Putamen (tissue), 1 donor: Measurements from ENCODE around the gene ARL15.
"Not testable (repeated sequence)": the region's sequence is repeated elsewhere in the genome, so short reads cannot be mapped to it uniquely, and the experiment has no call there.

Source experiments
- DNase-seq: peaks from one replicate; pipeline ENCODE4 v3.0.0-alpha.2; 2016; ENCODE audit warnings: low spot score

Gene ARL15

DNA sequence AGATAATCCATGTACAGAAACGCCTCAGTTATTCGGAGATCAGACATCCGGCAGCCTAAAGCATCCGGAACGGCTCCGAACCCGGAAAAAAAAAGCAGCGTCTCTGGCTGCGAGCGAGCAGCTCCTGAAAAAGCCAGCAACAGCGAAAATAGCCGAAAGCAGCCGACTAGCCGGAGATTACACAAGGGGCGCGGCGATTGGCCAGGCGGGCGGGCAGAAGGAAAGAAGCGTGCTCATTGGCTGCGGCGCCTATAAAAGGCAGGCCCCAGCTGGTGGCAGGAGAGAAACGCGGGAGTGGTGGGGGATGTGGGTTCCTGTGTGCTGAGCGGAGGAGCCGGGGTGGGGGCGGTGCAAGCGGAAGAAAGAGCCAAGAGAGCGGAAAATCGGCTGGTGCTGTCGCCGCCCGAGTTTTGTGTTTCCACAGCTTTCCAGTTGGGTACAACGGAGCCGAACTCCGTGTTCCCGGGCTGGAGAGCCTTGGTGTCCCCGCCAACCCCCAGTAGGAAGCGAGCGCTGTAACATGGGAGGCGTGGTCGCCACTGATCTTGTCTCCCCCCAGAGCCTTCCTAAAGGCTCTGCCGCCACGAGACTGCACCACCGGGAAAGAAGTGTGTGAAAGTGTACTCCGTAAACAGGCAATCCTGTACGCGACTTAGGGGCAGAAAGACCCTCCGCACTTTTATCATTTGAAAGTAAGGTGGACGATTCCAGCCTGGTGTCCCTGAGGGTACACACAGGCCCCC is at the start of gene ARL15:
Gene ARL15 (minus strand): TSS at position 141 of the 743 bp plus-strand sequence.
- DNase-seq: peak; percentile 98

DNA sequence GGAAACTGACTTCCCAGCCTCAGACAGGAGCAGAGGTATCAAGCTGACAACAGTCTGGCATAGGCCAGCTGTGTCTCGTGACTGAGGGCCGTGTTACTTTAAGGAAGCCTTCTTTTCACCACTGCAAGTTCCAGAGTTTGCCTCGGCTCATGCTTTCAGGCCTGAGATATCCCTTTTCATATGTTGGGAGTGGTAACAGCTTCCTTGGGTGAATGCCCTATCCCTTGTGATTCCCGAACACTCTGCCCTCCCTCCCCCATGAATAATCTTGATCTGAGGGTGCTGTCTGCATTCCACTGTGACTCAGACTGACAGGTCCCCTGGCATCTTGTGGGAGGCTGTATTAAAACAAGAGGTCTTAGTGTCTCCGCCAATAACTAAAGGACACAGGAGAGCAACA is 49.7 kb upstream of the ARL15 start:
- no peak for DNase-seq

- no peak for DNase-seq
Measured at GRCh38 chr5:54357408-54358058, 47.2 kb upstream of the ARL15 start.

GRCh38 chr5:54353933-54354564 is 43.7 kb upstream of the ARL15 start:
- DNase-seq: not testable (repeated sequence)

DNA sequence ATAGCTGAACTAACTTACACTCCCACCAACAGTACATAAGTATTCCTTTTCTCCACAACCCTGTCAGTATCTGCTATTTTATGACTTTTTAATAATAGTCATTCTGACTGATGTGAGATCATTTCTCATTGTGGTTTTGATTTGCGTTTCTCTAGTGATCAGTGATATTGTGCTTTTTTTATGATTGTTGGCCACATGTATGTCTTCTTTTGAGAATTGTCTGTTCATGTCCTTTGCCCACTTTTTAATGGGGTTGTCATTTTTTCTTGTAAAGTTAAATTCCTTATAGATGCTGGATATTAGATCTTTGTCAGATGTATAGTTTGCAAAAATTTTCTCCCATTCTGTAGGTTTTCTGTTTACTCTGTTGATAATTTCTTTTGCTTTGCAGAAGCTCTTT is 42.2 kb upstream of the ARL15 start:
- not testable (repeated sequence) for DNase-seq

GRCh38 chr5:54347221-54347865 is 37.0 kb upstream of the ARL15 start:
- no peak for DNase-seq

GRCh38 chr5:54344653-54345052 is 34.3 kb upstream of the ARL15 start:
- no peak for DNase-seq

DNA sequence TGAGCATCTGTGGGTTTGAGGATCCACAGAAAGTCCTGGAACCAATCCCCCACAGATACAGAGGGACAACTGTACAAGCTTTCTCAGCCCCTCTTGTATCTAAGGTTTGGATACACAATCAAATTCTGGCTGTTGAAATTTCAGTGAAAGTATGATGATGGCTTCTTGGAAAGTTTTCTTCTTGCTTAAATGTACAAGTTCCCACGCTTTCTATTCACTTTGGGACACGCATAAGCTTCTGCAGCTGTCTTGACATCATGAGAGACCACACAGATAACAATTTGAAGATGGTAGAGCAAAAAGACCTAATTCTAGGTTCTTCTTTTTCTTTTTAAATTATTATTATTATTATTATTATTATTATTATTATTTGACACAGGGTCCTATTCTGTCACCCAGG is 31.6 kb upstream of the ARL15 start:
- no peak for DNase-seq

GRCh38 chr5:54337523-54337922 is 27.1 kb upstream of the ARL15 start:
- DNase-seq: no peak

DNA sequence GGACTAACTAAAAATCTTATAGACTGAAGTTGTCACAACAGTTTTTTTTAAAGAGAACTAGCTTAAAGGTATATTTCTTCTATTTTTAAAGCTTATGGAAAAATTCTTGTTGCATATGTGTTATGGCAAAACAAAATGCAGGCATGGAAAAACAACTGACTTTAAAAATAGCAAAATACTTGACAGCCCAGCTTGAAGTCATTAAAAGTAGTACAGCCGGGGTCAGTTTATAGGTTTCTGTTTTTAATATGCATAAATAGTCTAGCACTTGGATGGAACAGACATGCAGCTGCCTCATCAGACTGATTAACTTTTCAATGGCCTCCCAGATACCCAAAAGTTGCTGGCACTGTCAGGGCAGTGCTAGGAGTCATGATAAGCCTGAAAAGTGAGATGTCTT is 22.3 kb upstream of the ARL15 start:
- DNase-seq: no peak

GRCh38 chr5:54329731-54330709 is 19.6 kb upstream of the ARL15 start:
- DNase-seq: no peak

DNA sequence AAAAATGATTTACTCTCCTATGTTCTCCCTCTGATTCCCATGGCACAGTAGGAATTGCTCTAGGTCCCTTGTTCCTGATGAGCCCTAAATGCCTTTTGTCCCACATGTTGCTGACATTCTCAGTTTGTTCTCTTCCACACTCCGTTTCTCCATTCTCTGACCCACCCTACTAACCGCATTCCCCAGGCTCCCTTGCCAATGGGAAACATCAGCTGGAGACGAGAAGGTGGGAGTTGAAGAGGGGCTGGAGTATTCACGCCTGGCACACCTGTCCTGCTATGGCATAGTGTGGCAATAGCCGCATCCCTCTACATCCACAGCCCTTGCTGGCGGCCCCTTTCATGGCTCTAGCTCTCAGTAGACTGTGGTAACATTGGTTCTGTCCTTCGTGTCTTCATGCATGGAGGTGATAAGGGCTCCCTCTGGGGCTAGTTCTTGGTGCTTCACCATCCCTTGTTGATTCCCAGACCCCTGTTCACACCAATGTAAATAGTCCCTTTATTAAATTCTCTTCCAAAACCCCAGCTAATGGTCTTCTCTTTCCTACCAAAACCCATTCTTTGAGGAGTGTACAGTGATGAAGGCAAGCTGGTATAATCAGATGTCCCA is 16.4 kb upstream of the ARL15 start:
- DNase-seq: no peak

DNA sequence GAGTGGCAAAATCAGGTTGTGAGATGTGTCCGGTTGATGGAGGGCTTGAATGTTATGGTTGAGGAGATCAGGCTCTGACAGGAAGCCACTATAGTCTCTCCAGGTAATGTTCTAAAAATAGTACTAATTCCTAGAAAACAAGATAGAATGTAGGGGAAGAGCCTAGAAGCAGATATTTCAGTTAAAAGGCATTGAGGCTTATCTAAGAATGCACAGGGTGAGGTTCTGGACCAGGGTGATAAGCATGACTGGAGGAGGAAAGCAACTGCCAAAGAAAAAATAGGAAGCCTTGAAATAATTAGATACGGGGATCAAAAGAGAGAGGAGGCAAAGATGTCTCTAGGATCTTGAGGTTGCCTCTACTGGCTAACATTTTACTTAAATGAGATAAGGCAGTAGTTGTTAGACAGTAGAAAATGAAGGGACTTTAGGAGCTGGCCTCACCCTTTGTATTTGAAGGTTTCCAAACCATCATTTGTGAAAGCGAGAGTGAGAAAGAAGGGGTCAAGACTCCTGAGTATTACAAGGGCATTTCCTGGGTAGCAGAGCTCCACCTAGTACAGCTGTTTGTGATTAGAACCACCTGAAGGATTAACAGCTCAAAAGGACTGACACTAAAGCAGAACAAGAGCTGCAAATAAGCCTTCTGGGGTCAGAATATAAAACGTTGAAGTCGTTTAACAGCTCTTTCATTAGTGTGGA is 15.4 kb upstream of the ARL15 start:
- DNase-seq: no peak

GRCh38 chr5:54325272-54325609 is 14.9 kb upstream of the ARL15 start:
- DNase-seq: no peak

- DNase-seq: peak; percentile 76
Measured at GRCh38 chr5:54324651-54325271, 14.4 kb upstream of the ARL15 start.

- no peak for DNase-seq
Measured at GRCh38 chr5:54323495-54323894, 13.1 kb upstream of the ARL15 start.

- no peak for DNase-seq
Measured at GRCh38 chr5:54320256-54320655, 9.9 kb upstream of the ARL15 start.

DNA sequence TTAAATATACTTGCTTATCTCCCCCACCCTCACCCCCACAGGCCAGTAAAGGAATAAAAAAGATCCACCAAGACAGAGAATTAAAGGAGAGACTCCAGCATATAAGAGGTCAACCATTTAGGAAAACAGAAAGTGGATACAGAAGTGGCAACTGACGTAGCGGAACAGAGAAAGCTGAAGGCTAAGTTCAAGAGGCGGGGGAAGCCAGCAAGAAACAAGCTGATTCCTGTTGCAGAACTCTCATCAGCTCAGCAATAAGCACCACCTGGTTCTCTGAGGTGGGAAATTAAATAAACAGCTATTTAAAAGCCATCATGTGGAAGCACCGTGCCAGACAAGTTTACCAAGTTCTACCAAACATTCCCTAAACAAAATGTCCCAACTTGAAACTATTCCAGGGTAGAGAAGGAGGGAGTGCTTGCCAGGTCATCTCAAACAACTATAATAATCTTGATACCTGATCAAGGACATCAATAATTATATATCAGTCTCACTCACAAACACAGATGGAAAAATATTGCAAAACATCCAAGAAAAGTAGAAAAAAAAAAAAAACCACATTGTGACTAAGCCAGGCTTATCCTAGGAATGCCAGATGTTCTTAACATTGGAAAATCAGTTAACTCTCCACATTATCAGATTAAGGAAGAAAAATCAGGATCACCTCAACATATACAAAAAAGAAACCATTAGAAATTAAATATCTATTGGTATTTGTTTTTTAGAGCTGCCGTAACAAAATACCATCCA is 7.3 kb upstream of the ARL15 start:
- DNase-seq: no peak

DNA sequence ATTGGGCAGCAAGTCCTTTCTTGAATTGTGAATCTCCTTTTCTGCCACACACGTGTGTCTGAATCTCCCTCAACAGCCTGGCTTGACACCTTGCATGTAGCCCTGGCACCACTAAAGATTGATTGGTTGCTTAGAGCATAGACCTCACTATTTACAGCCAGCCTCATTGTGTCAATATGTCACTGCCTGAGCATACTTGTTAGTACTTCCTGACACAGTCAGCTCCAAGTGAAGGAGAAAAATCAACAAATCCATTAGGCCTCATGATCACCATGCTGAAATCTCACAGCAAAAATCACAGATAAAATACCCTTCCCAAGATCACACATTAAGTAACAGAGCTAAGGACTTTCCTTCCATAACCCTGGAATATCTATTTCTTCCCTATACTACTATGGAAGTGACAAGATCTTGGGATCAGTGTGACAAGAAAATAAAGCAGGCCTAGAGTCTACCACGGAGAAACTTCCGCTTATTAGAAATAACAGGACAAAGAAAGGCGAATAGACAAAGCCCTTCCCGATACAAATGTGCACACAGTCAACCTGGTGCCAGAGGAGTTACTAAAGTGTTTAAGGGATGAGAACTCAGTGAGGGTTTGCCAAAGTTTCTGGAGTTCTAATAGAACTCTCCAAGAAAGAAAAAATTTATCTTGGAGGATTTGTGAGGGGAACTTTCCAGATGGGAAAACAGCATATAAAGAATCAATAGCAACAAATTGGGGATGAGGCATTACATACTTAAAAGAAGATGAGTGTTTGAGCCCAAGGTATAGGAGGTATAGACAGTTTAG is 5.6 kb upstream of the ARL15 start:
- no peak for DNase-seq
